ENCODE measurements around the gene PCGF3.

The PCGF3 gene

GRCh38 chr4:818106-818921, 112.7 kb downstream of the PCGF3 start:
- in situ Hi-C loops (cut with HindIII; ENCODE audit: low sequenced_read_pairs): no loop called here
- DNase-seq (ENCODE audit: low read depth, low spot score): no peak
- no peak for TF ChIP-seq CTCF (IDR thresholded peaks at IDR 0.05; ENCODE audit: low read depth, low read length)
- H3K4me3 ChIP-seq (ENCODE audit: low read depth, low read length): no peak overlapping the region

- no peak overlapping the region for H3K4me3 ChIP-seq (ENCODE audit: low read depth, low read length)
- in situ Hi-C loops (cut with HindIII; ENCODE audit: low sequenced_read_pairs): no loop called here
- DNase-seq (ENCODE audit: low read depth, low spot score): no peak
- no peak for TF ChIP-seq CTCF (IDR thresholded peaks at IDR 0.05; ENCODE audit: low read depth, low read length)
These were observed 114.0 kb downstream of the PCGF3 start for GRCh38 chr4:819401-820229.
